ENCODE results near the gene UBP1. TPM values are rescaled to one million over a fixed set of nuclear protein-coding genes. Genes with fewer than 3 reads are reported as not detected.

UBP1 gene
- polyA plus RNA-seq, 1 donor (not counting 4 experiments of a cell fraction or from before 2014, with no cell fraction given) = 82.4 TPM

- peak overlapping the region; percentile 41 for H3K4me2 ChIP-seq (ENCODE audit: control insufficient read depth, extremely low read depth, insufficient read depth, low read depth, low read length)
- no peak overlapping the region for H3K4me3 ChIP-seq (ENCODE audit: control insufficient read depth in 2 of 3, extremely low read depth in 1 of 3, insufficient read depth in 2 of 3, low read depth in 1 of 3, low read length in 3 of 3)
- no peak for DNase-seq (ENCODE audit: low read depth, low spot score)
- peaks cover 14% of the 10 kb centered on the region for H4K20me1 ChIP-seq (ENCODE audit: control insufficient read depth, extremely low read depth, insufficient read depth, low read length)
- TF ChIP-seq CTCF (optimal IDR thresholded peaks at IDR 0.05 in 1 of 3, IDR thresholded peaks at IDR 0.05 in 1 of 3, conservative IDR thresholded peaks at IDR 0.05 in 1 of 3; ENCODE audit: extremely low read depth in 1 of 3, insufficient read depth in 2 of 3, low read length in 3 of 3) (no peak), EZH2 (IDR thresholded peaks at IDR 0.05; ENCODE audit: low read length) (no peak)
- H3K79me2 ChIP-seq (ENCODE audit: control insufficient read depth, insufficient read depth, low read length) = peaks cover 86% of the 10 kb centered on the region
- H3K9ac ChIP-seq (ENCODE audit: control insufficient read depth, extremely low read depth, insufficient read depth, low read length) = no peak overlapping the region
- H3K9me1 ChIP-seq (ENCODE audit: control insufficient read depth, extremely low read depth, insufficient read depth, low read length) = no peaks in the 10 kb centered on the region
- H3K36me3 ChIP-seq (ENCODE audit: control insufficient read depth in 2 of 2, extremely low read depth in 1 of 2, insufficient read depth in 2 of 2, low read length in 2 of 2) = peaks cover 0 to 3% of the 10 kb centered on the region in 2 experiments
- dilution Hi-C loops (cut with MboI; ENCODE audit: extremely low pct_ligation_motif_present, low sequenced_read_pairs) = no loop called here
- H2AFZ ChIP-seq (ENCODE audit: control insufficient read depth, low read length) = no peak overlapping the region
- H3K27ac ChIP-seq (ENCODE audit: control insufficient read depth, insufficient read depth, low read length) = peak overlapping the region; percentile 77
- no peaks in the 10 kb centered on the region for H3K27me3 ChIP-seq (ENCODE audit: control insufficient read depth, extremely low read depth, insufficient read depth, low read length)
- FAIRE-seq = peak; percentile 36
- peaks cover 10% of the 10 kb centered on the region for H3K4me1 ChIP-seq (ENCODE audit: control insufficient read depth, extremely low read depth, insufficient read depth, low read length)
- H3K9me3 ChIP-seq (ENCODE audit: control insufficient read depth, low read depth, low read length) = no peaks in the 10 kb centered on the region
Observed at GRCh38 chr3:33426630-33427317, 13.4 kb downstream of the UBP1 start.

- Histone ChIP-seq H2AFZ (ENCODE audit: control insufficient read depth, low read length) (no peak overlapping the region), H3K9ac (ENCODE audit: control insufficient read depth, extremely low read depth, insufficient read depth, low read length) (no peak overlapping the region), H4K20me1 (ENCODE audit: control insufficient read depth, extremely low read depth, insufficient read depth, low read length) (peaks cover 14% of the 10 kb centered on the region), H3K36me3 (ENCODE audit: control insufficient read depth in 2 of 2, extremely low read depth in 1 of 2, insufficient read depth in 2 of 2, low read length in 2 of 2) (peaks cover 3% of the 10 kb centered on the region in 2 experiments), H3K9me1 (ENCODE audit: control insufficient read depth, extremely low read depth, insufficient read depth, low read length) (no peaks in the 10 kb centered on the region), H3K27me3 (ENCODE audit: control insufficient read depth, extremely low read depth, insufficient read depth, low read length) (no peaks in the 10 kb centered on the region), H3K79me2 (ENCODE audit: control insufficient read depth, insufficient read depth, low read length) (peaks cover 79% of the 10 kb centered on the region), H3K27ac (ENCODE audit: control insufficient read depth, insufficient read depth, low read length) (peak overlapping the region; percentile 29), H3K4me1 (ENCODE audit: control insufficient read depth, extremely low read depth, insufficient read depth, low read length) (peaks cover 10% of the 10 kb centered on the region), H3K4me3 (ENCODE audit: control insufficient read depth in 2 of 3, extremely low read depth in 1 of 3, insufficient read depth in 2 of 3, low read depth in 1 of 3, low read length in 3 of 3) (no peak overlapping the region), H3K4me2 (ENCODE audit: control insufficient read depth, extremely low read depth, insufficient read depth, low read depth, low read length) (no peak overlapping the region), H3K9me3 (ENCODE audit: control insufficient read depth, low read depth, low read length) (no peaks in the 10 kb centered on the region)
- no peak for TF ChIP-seq CTCF (optimal IDR thresholded peaks at IDR 0.05 in 1 of 3, IDR thresholded peaks at IDR 0.05 in 1 of 3, conservative IDR thresholded peaks at IDR 0.05 in 1 of 3; ENCODE audit: extremely low read depth in 1 of 3, insufficient read depth in 2 of 3, low read length in 3 of 3)
- TF ChIP-seq EZH2 (IDR thresholded peaks at IDR 0.05; ENCODE audit: low read length) = no peak
- DNase-seq (ENCODE audit: low read depth, low spot score) (no peak), FAIRE-seq (no peak)
- dilution Hi-C loops (cut with MboI; ENCODE audit: extremely low pct_ligation_motif_present, low sequenced_read_pairs) = no loop called here
Observed at GRCh38 chr3:33426068-33426467, 14.1 kb downstream of the UBP1 start.
